Heart left ventricle (tissue), 16 donors: Measurements from ENCODE around the gene CD99L2. TPM values are rescaled to one million over a fixed set of nuclear protein-coding genes. Genes with fewer than 3 reads are reported as not detected.

Experiments used
- ATAC-seq, 4 donors: fragments of 200-7000 bp; cut with Tn5 transposase; one replicate each; pipeline ENCODE4 v1.9.1; 2020 to 2022; ENCODE audit warnings: moderate library complexity in 4 of 4, mild to moderate bottlenecking in 3 of 4, moderate number of reproducible peaks in 1 of 4
- DNase-seq, 5 donors: peaks; one replicate each; pipeline ENCODE4 v3.0.0-alpha.2; 2020
- H3K27ac ChIP-seq, 12 donors: fragments of 200-600 bp; sonication (generic) in 4 of 12; one replicate each; pipeline versions ENCODE4 v1.5.0 to v1.8.0; 2016 to 2022; ENCODE audit warnings: mild to moderate bottlenecking in 2 of 12
- H3K27me3 ChIP-seq, 9 donors: fragments of 200-600 bp; sonication (generic) in 2 of 9; one replicate each; pipeline versions ENCODE4 v1.5.1 to v1.8.0; 2016 to 2022; ENCODE audit warnings: mild to moderate bottlenecking in 3 of 9
- H3K36me3 ChIP-seq, 9 donors: fragments of 200-600 bp; sonication (generic) in 2 of 9; one replicate each; pipeline versions ENCODE4 v1.5.0 to v1.8.0; 2018 to 2022; ENCODE audit warnings: mild to moderate bottlenecking in 2 of 9
- H3K4me1 ChIP-seq, 12 donors: fragments of 200-600 bp; sonication (generic) in 4 of 12; one replicate each; pipeline versions ENCODE4 v1.5.0 to v1.8.0; 2016 to 2022; ENCODE audit warnings: mild to moderate bottlenecking in 3 of 12
- H3K4me3 ChIP-seq, 12 donors: fragments of 200-600 bp; sonication (generic) in 4 of 12; one replicate each; pipeline versions ENCODE4 v1.5.0 to v1.8.0; 2017 to 2022; ENCODE audit warnings: mild to moderate bottlenecking in 9 of 12, moderate library complexity in 4 of 12
- H3K9me3 ChIP-seq, 12 donors: fragments of 200-600 bp; sonication (generic) in 4 of 12; one replicate each; pipeline versions ENCODE4 v1.5.0 to v1.8.0; 2016 to 2022; ENCODE audit warnings: mild to moderate bottlenecking in 1 of 12
- CTCF ChIP-seq, 12 donors: fragments of 200-600 bp; sonication (generic) in 4 of 12; IDR thresholded peaks; one replicate each; pipeline versions ENCODE4 v1.5.0 to v1.8.0; 2018 to 2022; ENCODE audit warnings: antibody characterized with exemption in 12 of 12, mild to moderate bottlenecking in 5 of 12
- POLR2A ChIP-seq, 2 donors: fragments of 450-650 bp; IDR thresholded peaks; one replicate each; pipeline ENCODE4 v1.6.1; 2017; ENCODE audit warnings: antibody characterized with exemption in 2 of 2, mild to moderate bottlenecking in 2 of 2, moderate library complexity in 2 of 2
- WGBS, 4 donors: extraction: QIAGEN DNeasy Blood & Tissue Kit in 2 of 4; methylation state at CpG; one replicate each; pipeline versions ENCODE4 v1.1.5 to v1.1.7; 2013 to 2018; 5-methylcytosine and 5-hydroxymethylcytosine counted together
- intact Hi-C, 10 donors: fragments of 100-400 bp; cut with DNase I; formaldehyde crosslinking; loops; one replicate each; pipeline versions ENCODE4 v1.11.1 to v1.14.2; 2022
- polyA plus RNA-seq, 2 donors: library from polyadenylated mRNA; stranded (reverse); fragments of 200-250 nt; gene quantifications; one replicate each; pipeline ENCODE4 v1.2.3, GENCODE V29; 2013
- total RNA-seq, 9 donors: library from RNA; depleted of rRNA in 2 of 9; stranded (reverse); fragments of >200 nt in 2 of 9; fragmentation: NEBNext Ultra II Directional in 3 of 9; extraction: Animal tissue kit (Norgen Biotek cat#: 25700) in 3 of 9; gene quantifications; one replicate each; pipeline versions ENCODE4 v1.1.0 to v1.2.4, GENCODE V29; 2016 to 2023
- donor health status: ischemic (EF 13 %, LVEDD 7.1; RV severe dilation, severe dysfunction).
- donor health status: healthy with polysubstance abuse.
- donor health status: DM: no; HTN: yes; CAD: no.
- donor health status: DM: no; HTN: no; CAD: no.
- donor health status: ischemic (EF 25% LVEDD 6.9; RV normal size, moderate dysfunction).
- donor health status: ischemic (EF 25% LVEDD 5.7; RV mildly dilated, moderate dysfunction).
- donor health status: healthy.
- donor health status: DM: yes; HTN: yes; CAD: no.
- donor health status: ischemic (EF 35%, LVEDD 5.7; RV mildly dilated, moderate dysfunction).
- donor health status: nonischemic (EF 11% LVEDD 7.7; RV severe dilation, severe dysfunction).
- donor health status: DM: yes; HTN: yes; CAD: no.
- donor health status: PGD.
- donor health status: ischemic (EF 29% LVEDD 5.4; RV normal size, mild dysfunction).
- donor health status: nonischemic (EF 23%, LVEDD 6.1; RV moderate dilation, normal function).

CD99L2 gene
- total and polyA plus RNA-seq, 11 donors: 51.9 to 115 (median 82.1) TPM

- intact Hi-C loops: no loop called here
- peaks cover 0 to 3% (median 0%) of the 10 kb centered on the region in 9 donors for H3K36me3 ChIP-seq
- ATAC-seq: no peak
- TF ChIP-seq POLR2A (IDR thresholded peaks at IDR 0.05) (no peak), CTCF (IDR thresholded peaks at IDR 0.05) (no peak)
- no peak for DNase-seq
- H3K9me3 ChIP-seq: peaks cover 0 to 13% (median 0%) of the 10 kb centered on the region in 12 donors
- 61 to 98% (median 83%) methylated on average over 5 of the region's 5 CpGs for WGBS, 4 donors
- no peak overlapping the region for H3K27ac ChIP-seq
- H3K4me3 ChIP-seq: no peak overlapping the region
- peaks cover 0 to 3% (median 0%) of the 10 kb centered on the region in 12 donors for H3K4me1 ChIP-seq
- H3K27me3 ChIP-seq: no peaks in the 10 kb centered on the region
Observed at GRCh38 chrX:150813922-150814321, 84.5 kb downstream of the CD99L2 start.

GRCh38 chrX:150806827-150807226, 91.6 kb downstream of the CD99L2 start:
- no peak for ATAC-seq
- no peak for DNase-seq
- Histone ChIP-seq H3K27me3 (no peaks in the 10 kb centered on the region), H3K36me3 (no peaks in the 10 kb centered on the region), H3K4me1 (no peaks in the 10 kb centered on the region), H3K27ac (no peak overlapping the region), H3K4me3 (no peak overlapping the region), H3K9me3 (no peaks in the 10 kb centered on the region)
- WGBS, 4 donors: 67 to 97% (median 82%) methylated on average over 1 of the region's 1 CpG
- intact Hi-C loops: no loop called here
- TF ChIP-seq CTCF (IDR thresholded peaks at IDR 0.05) (no peak), POLR2A (IDR thresholded peaks at IDR 0.05) (no peak)

- WGBS, 4 donors: 91 to 97% (median 95%) methylated on average over 2 of the region's 2 CpGs
- TF ChIP-seq POLR2A (IDR thresholded peaks at IDR 0.05) (no peak), CTCF (IDR thresholded peaks at IDR 0.05) (no peak)
Observed at GRCh38 chrX:150805736-150806135, 92.7 kb downstream of the CD99L2 start.

GRCh38 chrX:150792949-150793527, 105.4 kb downstream of the CD99L2 start:
- intact Hi-C loops: no loop called here
- Histone ChIP-seq H3K4me1 (no peaks in the 10 kb centered on the region), H3K9me3 (no peaks in the 10 kb centered on the region), H3K27me3 (no peaks in the 10 kb centered on the region), H3K27ac (no peak overlapping the region), H3K4me3 (no peak overlapping the region), H3K36me3 (peaks cover 0 to 54% (median 9%) of the 10 kb centered on the region in 9 donors)
- no peak for DNase-seq
- no peak for ATAC-seq
- 71 to 97% (median 87%) methylated on average over 5 of the region's 5 CpGs for WGBS, 4 donors
- TF ChIP-seq CTCF (IDR thresholded peaks at IDR 0.05): no peak

More at GRCh38 chrX:150805736-150806135, 92.7 kb downstream of the CD99L2 start:
- Histone ChIP-seq H3K27ac (no peak overlapping the region), H3K27me3 (no peaks in the 10 kb centered on the region), H3K4me3 (no peak overlapping the region), H3K36me3 (no peaks in the 10 kb centered on the region), H3K4me1 (no peaks in the 10 kb centered on the region), H3K9me3 (no peaks in the 10 kb centered on the region)
- intact Hi-C loops: no loop called here
- ATAC-seq: no peak
- no peak for DNase-seq
